HG02981 (cell line): ENCODE results near the gene ARFGEF3.

ENCODE experiments used
- ATAC-seq: cut with Tn5 transposase; IDR thresholded peaks from one replicate; pipeline ENCODE4 v1.9.1; 2021; ENCODE audit warnings: mild to moderate bottlenecking, moderate library complexity; ENCODE audit not compliant: unreplicated experiment

Gene ARFGEF3

GRCh38 chr6:138238368-138238767 lies 76.6 kb downstream of the ARFGEF3 start:
- ATAC-seq: no peak

DNA sequence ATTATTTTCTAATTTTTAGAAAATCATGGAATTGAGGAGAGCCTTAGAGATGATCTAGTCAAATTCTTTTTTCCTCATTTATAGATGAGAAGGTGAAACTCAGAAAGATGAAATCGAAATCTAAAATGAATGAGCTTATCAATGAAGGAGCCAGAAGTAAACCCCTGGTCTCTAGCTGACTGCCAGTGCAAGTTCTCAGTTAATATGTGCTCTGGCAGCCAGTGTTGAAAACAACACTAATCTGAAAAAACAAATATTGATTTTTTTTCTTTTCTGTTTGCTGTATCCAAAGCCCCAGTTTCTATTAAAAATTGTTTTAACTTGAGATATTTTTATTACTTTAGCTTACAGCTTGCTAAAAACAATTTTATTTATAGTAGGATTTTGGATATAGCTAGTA lies 78.0 kb downstream of the ARFGEF3 start:
- no peak for ATAC-seq

DNA sequence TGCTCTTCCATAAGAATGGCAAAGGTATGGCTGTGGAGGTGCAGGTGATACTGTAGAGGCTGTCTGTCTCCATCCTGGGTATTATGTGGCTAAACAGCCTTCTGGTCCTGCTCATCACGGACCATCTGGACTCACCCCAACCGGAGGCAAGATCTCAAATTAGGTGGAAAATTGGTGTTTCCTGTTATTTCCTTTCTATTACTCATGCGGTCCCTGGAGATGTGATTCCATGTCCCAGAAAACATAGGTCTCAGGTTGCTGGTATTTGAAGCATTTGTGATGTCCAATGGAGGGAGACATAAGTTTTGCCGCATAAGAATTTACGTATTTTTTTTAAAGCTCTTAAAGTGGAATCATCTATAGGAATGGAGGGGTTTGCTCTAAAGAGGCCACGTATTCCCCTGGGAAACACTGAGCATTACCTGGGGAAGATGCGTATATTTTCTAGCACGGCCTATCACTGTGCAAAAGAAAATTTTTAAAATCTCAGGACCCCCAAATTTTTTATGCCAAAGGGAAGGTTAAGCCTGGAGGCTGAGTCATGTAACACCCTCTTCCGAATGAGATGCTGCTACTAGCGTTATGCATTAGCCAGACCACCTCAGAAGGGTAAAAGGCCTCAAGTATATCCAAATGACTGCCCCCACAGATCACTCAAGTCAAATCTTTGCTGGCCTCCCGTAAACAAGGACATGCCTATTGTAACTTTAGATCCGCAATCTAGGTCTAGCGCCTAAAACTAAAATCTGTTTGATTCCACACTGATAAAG lies 78.9 kb downstream of the ARFGEF3 start:
- no peak for ATAC-seq

DNA sequence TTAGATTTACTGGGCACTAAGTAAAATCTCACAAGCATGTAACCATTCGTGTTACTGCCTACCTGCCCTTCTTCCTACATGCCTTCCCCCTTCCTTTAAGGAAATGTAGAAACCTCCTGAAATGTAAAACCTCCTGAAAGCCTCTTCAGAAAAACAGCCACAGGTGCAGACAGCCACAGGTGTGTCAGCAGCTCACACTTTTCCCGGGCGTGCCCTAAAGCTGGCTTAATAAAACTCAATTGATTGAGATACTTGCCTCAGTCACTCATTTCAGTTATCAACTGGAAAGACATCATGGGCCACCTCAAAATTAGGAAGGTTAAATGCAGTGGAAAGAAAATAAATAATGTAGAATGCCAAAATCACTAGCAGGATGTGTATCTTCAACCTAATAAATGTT lies 79.6 kb downstream of the ARFGEF3 start:
- no peak for ATAC-seq

GRCh38 chr6:138241934-138242333 lies 80.2 kb downstream of the ARFGEF3 start:
- no peak for ATAC-seq

DNA sequence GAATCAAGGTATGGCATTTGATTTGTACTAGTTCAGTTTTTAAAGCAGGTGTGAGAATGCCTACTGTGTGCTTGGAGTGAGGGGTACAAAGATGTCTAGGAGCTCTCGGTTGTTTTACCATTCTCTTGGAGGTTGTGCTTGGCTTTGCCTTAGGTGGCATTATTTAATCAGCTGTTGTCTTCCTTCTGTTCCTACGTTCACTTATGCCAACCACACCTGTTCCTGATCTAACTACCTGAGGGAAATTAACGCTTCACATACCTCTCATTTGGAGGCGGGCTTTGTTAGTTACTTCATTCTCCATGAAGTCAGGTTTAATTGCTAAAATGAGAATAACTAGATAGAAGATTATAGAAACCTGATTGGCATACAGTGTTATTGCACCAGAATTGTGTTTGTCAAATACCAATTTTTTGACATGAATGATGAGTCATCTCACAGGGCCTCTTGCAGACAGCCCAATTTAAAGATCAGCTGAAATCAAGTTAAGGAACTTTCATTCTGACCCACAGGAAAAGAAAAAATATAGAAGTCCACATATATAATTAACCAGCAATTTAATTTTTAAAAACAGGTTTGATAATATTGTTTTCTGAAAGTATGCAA lies 81.4 kb downstream of the ARFGEF3 start:
- no peak for ATAC-seq

DNA sequence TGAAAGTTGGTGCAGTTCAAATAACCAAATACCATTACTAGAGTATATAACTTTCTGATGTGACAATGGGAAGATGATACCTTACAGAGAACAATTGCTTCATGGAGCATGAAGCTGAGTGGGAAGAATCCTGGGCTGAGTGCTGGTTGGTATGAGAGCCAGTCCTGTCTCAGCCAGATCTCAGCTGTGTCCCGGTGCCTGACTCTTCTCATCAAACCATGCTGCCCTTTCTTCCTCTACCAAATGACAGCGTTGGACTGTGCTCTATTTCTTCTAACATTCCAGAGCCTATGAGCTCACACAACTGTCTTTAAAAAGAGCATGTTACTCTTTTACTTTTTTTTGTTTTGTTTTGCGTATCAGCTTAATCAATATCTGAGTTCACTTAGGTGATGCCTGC lies 84.0 kb downstream of the ARFGEF3 start:
- ATAC-seq: no peak

GRCh38 chr6:138246650-138247440 lies 85.1 kb downstream of the ARFGEF3 start:
- ATAC-seq: no peak

- no peak for ATAC-seq
These were observed 86.3 kb downstream of the ARFGEF3 start for GRCh38 chr6:138248011-138248410.

DNA sequence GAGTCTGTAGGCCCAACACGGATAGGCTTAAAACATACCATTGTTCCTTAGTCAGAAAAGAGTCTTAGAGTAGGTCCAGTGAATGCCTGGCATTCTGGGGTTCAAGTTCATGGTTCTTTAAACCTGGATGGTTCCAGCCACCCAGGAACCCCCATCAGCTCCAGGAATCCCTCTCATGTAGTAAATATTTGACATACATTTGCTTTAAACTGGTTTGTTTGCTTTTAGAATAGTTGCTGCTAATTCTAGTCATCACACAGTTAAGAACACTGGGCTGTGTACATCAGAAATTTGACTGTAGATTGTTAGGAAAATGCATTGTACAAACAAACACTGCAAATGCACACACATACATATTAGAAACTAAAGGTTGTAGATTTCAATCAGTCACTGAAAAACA lies 87.1 kb downstream of the ARFGEF3 start:
- no peak for ATAC-seq

GRCh38 chr6:138250053-138250452 lies 88.3 kb downstream of the ARFGEF3 start:
- no peak for ATAC-seq

- no peak for ATAC-seq
These were observed 88.9 kb downstream of the ARFGEF3 start for GRCh38 chr6:138250513-138251247.

DNA sequence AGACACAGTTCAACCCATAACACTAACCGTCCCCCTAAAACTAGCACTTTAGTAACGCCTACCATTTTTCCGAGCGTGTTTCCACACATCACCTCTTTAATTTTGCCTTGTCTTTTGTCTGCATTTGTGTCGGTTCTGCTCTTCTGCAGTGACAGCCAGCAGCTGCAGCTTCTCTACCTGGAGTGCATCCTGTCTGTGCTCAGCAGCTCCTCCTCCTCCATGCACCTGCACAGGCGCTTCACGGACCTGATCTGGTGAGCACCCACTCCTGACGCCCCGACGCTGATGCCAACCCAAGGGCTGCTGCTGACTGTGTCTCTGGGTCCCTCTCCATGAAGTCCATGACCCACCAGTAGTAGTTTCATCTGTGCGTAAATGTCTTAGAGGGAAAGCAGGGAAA lies 92.0 kb downstream of the ARFGEF3 start:
- ATAC-seq: no peak

DNA sequence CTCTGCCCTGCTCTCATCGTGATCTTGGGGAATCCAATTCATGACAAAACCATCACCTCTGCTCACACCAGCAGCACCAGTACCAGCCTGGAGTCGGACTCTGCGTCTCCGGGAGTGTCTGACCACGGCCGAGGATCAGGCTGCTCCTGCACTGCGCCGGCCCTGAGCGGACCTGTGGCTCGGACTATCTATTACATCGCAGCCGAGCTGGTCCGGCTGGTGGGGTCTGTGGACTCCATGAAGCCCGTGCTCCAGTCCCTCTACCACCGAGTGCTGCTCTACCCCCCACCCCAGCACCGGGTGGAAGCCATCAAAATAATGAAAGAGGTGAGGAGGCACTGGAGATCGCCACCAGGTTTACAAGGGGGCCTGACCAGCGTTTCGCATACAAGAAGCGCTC lies 93.7 kb downstream of the ARFGEF3 start:
- ATAC-seq: no peak

- no peak for ATAC-seq
These were observed 95.9 kb downstream of the ARFGEF3 start for GRCh38 chr6:138257638-138258040.

GRCh38 chr6:138258197-138258596 lies 96.5 kb downstream of the ARFGEF3 start:
- ATAC-seq: no peak

DNA sequence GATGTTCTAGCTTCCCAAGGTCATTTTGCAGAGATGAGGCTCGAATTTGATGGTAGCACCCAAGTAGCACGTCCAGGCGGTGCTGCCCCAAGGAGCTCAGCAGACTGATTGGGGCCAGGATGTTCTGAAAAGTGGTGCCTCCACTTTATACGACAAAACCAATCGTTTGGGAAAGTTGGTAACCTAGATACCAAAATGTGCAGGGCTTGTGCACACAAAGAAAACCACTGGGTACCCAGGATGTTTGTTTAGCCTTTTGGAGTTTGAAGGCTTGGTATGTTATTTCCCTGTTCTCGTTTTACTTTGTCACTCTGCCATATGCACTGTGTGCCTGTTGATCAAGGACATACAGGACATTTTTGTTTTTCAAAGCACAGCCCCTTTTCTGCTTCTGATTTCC lies 97.3 kb downstream of the ARFGEF3 start:
- ATAC-seq: no peak

GRCh38 chr6:138261116-138261780 lies 99.5 kb downstream of the ARFGEF3 start:
- ATAC-seq: no peak

- ATAC-seq: no peak
These were observed 102.2 kb downstream of the ARFGEF3 start for GRCh38 chr6:138263963-138264362.

- ATAC-seq: no peak
These were observed 102.7 kb downstream of the ARFGEF3 start for GRCh38 chr6:138264372-138264880.
